AG20443 (cell line): ENCODE measurements around the gene CSHL1.
"Not testable (repeated sequence)": the region's sequence is repeated elsewhere in the genome, so short reads cannot be mapped to it uniquely, and the experiment has no call there.

ENCODE experiments used
- DNase-seq: peaks from one replicate; pipeline ENCODE4 v3.0.0; 2012; ENCODE audit warnings: low spot score, mixed read lengths

The CSHL1 gene

DNA sequence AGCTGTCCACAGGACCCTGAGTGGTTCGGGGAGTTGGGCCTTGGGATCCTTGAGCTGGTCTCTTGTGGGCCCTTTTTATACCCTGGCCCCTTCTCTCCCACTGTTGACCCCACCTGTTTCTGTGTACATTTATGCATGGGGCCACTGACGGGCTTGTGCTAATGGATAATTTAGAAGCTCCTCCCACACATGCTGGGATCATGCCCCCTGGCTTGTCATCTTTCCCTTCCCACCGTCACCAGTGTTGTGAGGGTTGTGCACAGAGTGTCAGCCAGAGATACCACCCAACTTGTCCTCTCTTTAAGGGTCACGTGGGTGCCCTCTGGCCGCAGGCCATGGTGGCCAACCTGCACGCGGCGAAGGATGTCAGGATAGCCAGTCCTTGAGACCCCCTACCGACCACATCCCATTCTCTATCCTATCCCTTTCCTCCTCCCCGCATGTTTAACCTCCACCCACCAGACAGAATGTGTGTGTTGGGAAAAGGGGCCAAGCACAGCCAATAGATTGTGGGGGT, 7.8 kb upstream of the CSHL1 start, which contains the start of gene GH1:
Gene GH1, minus strand, starts transcription at position 51 of the 517 bp plus-strand sequence. CDS start 63 bp downstream, outside the sequence.
- peak; percentile 3 for DNase-seq

DNA sequence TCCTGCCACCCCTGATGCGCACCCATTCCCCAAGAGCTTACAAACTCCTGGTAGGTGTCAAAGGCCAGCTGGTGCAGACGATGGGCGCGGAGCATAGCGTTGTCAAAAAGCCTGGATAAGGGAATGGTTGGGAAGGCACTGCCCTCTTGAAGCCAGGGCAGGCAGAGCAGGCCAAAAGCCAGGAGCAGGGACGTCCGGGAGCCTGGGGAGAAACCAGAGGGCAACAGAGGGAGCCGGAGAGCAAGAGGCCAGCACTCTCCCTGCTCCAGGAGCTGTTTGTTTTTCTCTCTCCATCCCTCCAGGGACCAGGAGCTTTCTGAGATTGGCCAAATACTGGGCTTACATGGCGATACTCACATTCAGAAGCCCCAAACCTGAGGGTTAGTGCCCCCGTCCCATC, 7.2 kb upstream of the CSHL1 start:
- peak; percentile 10 for DNase-seq

DNA sequence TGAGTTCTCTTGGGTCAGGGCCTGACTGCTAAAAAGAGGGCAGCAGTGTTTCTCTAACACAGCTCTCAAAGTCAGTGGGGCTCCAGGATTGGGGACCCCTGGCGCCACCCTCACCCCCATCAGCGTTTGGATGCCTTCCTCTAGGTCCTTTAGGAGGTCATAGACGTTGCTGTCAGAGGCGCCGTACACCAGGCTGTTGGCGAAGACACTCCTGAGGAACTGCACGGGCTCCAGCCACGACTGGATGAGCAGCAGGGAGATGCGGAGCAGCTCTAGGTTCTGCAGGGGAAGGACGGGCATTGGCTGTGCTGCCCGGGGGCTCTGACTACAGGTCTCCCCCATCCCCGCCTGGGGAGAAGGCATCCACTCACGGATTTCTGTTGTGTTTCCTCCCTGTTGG, 6.6 kb upstream of the CSHL1 start:
- peak; percentile 3 for DNase-seq

DNA sequence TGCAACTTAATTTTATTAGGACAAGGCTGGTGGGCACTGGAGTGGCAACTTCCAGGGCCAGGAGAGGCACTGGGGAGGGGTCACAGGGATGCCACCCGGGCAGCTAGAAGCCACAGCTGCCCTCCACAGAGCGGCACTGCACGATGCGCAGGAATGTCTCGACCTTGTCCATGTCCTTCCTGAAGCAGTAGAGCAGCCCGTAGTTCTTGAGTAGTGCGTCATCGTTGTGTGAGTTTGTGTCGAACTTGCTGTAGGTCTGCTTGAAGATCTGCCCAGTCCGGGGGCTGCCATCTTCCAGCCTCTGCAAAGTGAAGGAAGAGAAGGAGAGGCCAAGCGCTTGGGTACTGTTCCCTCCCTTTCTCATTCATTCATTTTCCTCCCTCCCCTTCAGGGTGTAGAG, 6.1 kb upstream of the CSHL1 start:
- DNase-seq: not testable (repeated sequence)

DNA sequence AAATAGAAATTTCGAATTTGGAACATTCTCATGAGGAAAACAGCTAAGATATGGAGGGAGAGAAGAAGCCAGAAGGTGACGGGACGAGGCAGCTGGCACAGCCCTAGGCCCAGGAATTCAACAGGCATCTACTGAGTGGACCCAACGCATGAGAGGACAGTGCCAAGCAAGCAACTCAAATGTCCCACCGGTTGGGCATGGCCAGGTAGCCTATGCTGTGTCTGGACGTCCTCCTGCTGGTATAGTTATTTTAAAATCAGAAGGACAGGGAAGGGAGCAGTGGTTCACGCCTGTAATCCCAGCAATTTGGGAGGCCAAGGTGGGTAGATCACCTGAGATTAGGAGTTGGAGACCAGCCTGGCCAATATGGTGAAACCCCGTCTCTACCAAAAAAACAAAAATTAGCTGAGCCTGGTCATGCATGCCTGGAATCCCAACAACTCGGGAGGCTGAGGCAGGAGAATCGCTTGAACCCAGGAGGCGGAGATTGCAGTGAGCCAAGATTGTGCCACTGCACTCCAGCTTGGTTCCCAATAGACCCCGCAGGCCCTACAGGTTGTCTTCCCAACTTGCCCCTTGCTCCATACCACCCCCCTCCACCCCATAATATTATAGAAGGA, 5.6 kb upstream of the CSHL1 start:
- no peak for DNase-seq

DNA sequence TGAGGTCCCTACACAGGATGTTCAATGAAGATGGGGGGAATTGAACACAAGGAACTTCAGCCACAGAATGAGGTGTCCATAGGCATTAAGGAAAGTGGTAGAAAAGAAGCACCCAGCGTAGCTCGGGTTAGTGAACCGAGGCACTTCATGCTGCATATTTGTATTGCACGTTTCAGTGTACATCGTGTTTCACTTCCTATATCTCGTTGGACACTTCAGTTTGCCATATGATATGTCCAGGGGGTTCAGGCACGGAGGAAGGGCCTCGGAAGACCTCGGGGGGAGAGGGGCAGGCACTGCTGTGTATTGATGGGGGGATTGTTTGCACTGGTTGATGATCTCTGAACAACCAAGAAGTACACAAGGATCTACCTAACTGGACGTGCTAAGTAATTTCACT, 4.7 kb upstream of the CSHL1 start:
- not testable (repeated sequence) for DNase-seq

DNA sequence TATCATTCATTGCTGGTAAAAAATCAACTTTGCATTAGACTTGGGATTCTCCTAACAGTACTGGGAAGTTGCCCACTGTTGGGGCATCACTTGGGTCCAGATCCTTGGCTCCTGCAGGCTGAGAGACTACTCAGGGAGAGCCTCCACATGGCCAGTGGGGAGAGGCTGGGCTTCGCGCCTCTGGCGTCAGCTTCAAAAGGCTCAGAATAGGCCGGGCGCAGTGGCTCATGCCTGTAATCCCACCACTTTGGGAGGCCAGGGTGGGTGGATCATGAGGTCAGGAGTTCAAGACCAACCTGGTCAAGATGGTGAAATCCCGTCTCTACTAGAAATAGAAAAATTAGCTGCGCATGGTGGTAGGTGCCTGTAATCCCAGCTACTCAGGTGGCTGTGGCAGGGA, 3.4 kb upstream of the CSHL1 start:
- DNase-seq: no peak

DNA sequence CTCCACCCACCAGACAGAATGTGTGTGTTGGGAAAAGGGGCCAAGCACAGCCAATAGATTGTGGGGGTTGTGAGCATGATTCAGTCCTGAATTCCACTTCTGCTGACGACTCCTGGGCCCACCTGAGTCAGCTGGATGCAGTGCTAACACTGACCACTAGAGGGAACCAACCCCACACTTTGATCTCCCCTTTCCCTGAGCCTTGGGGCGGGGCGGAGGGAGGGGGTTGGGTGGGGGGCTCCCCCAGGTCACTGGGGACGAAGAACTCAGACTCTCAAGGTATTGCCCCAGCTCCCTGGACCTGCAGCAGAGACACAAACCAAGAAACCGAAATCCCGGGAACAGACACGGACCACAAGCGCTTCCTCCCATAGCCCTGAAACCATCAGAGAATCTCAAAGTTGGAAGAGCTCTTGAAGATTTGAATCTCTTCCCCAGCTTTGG, 621 bp upstream of the CSHL1 start:
- peak; percentile 73 for DNase-seq

DNA sequence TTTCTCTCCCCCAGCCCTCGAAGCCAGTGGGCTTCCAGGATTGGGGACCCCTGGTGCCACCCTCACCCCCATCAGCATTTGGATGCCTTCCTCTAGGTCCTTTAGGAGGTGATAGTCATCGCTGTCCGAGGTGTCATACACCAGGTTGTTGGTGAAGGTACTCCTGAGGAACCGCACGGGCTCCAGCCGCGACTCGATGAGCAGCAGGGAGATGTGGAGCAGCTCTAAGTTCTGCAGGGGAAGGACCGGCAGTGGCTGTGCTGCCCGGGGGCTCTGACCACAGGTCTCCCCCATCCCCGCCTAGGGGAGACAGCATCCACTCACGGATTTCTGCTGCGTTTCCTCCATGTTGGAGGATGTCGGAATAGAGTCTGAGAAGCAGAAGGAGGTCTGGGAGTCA, 962 bp downstream of the CSHL1 start:
- DNase-seq: no peak

DNA sequence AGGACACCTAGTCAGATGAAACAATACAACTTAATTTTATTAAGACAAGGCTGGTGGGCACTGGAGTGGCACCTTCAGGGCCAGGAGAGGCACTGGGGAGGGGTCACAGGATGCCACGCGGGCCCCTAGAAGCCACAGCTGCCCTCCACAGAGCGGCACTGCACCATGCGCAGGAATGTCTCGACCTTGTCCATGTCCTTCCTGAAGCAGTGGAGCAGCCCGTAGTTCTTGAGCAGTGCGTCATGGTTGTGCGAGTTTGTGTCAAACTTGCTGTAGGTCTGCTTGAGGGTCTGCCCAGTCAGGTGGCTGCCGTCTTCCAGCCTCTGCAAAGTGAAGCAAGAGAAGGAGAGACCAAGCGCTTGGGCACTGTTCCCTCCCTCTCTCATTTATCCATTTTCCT, 1.5 kb downstream of the CSHL1 start:
- DNase-seq: not testable (repeated sequence)

DNA sequence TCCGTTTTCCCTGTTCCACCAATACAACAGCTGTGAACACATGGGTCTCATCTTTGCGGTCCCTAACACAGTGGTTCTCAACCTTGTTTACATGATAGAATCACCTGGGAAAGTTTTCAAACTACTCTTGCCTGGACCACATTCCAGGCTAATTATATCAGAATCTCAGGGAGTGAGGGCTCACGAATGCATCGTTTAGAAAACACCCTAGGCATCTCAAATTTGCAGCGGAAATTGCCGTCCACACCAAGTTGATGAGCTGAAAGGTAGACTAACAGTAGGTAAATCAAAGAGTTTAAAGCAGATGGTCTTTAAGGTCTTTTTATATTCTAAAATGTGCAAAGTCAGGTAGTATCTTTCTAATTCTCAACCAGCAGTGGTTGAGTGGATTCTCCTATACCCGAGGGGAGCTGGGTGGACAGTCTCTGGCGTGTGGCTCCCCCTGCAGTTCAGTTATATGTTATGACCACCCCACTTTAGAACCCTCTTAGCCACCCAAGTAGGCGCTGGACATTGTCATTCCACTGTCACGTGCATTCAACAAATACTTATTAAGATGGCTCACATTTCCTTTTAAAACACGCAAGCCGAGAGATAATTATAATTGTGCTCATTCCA, 3.8 kb downstream of the CSHL1 start:
- DNase-seq: peak; percentile 16

DNA sequence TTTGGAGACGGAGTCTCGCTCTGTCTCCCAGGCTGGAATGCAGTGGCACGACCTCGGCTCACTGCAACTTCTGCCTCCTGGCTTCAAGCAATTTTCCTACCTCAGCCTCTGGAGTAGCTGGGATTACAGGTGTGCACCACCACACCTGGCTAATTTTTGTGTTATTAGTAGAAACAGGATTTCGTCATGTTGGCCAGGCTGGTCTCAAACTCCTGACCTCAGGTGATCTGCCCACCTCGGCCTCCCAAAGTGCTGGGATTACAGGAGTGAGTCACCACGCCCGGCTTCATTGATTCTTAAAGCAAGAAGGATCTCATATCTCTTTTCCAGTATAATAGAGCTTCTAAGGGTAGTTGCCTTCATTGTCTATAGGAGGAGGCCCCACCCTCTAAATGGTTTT, 6.3 kb downstream of the CSHL1 start:
- DNase-seq: not testable (repeated sequence)

DNA sequence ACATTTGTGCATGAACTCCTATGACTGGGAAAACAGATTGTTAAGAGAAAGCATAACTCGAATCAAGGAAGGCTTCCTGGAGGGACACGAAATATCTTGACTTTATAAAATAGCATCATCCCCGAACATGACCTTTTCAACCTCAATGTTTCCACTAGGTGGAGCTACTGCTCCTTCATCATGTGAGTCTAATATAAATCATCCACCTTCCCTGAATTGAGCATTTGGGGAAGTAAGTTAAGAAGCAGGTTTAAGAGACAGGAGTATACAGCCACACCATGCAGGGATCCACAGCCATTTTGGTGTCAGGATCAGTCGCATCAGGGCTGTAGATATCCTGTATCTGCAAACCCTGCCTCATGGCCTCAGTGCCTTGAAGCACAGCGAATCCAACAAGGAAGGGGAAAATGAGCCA, 7.3 kb downstream of the CSHL1 start:
- not testable (repeated sequence) for DNase-seq

DNA sequence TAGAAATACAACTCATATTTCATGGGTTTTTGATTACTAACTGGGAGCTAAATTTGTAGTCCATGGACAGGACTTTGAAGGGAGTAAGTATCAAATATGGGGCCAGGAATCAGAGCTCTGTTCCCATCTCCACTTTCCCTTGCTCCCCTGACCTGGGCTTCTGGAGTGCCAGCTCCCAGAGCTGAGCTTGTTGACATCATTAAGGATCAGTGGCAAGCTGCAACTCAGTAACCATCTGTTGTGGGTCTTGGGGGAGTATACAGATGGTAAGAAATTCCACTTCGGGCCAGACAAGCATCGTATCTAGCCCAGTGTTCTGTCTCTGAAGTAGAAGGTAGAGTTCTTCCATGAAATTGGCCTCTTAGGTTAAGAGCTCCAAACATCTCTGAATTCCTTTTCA, 9.1 kb downstream of the CSHL1 start:
- DNase-seq: not testable (repeated sequence)

DNA sequence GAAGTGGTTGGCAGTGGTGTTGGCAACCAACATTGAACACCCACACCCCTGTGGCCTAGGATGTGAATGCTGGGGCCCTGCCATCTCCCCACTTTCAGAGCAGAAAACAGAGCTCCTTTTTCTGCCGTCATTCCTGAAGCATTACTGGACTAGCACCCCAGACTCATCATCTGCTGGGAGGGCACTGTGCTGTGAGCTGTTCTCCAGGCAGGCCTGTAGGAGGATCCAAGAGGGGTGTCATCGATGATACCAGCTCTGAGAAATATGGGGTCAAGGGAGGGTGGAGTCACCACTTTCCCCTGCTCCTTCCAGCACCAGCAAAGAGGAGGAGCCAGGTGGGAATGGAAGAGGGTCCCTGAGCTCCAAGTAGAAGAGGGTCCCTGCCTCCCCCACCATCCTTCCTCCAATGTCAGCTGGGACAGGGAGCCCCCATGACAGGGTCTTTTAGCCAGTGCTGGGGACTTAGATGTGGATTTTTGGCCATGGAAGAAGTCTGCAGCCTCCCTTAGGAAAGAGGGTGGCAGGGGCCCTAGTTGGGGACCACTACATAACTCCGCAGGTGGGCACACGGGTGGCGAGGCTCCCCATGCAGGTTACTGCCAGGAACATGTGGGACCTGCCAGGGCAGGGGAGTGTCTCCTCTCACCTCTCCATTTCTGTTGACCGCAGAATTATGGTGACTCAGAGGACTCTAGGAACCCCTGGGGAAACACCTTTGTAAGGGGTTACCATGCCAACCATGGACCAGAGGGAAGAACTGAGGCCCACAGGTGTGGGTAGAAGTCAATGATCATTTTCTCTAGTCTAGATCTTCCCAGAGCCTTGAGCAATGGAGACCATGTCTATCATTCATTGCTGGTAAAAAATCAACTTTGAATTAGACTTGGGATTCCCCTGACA, 11.9 kb downstream of the CSHL1 start:
- DNase-seq: not testable (repeated sequence)

DNA sequence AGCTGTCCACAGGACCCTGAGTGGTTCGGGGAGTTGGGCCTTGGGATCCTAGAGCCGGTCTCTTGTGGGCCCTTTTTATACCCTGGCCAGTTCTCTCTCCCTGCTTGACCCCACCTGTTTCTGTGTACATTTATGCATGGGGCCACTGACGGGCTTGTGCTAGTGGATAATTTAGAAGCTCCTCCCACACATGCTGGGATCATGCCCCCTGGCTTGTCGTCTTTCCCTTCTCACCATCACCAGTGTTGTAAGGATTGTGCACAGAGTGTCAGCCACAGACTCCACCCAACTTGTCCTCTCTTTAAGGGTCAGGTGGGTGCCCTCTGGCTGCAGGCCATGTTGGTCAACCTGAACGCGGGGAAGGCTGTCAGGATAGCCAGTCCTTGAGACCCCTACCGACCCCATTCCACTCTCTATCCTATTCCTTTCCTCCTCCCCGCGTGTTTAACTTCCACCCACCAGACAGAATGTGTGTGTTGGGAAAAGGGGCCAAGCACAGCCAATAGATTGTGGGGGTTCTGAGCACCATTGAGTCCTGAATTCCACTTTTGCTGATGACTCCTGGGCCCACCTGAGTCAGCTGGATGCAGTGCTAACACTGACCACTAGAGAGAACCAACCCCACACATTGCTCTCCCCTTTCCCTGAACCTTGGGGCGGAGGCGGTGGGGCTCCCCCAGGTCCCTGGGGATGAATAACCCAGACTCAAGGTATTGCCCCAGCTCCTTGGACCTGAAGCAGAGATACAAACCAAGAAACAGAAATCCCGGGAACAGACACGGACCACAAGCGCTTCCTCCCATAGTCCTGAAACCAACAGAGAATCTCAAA, 14.3 kb downstream of the CSHL1 start, which contains the start of gene CSH1:
Gene CSH1, minus strand, starts transcription at position 51 of the 831 bp plus-strand sequence. CDS start 63 bp downstream, outside the sequence.
- not testable (repeated sequence) for DNase-seq

DNA sequence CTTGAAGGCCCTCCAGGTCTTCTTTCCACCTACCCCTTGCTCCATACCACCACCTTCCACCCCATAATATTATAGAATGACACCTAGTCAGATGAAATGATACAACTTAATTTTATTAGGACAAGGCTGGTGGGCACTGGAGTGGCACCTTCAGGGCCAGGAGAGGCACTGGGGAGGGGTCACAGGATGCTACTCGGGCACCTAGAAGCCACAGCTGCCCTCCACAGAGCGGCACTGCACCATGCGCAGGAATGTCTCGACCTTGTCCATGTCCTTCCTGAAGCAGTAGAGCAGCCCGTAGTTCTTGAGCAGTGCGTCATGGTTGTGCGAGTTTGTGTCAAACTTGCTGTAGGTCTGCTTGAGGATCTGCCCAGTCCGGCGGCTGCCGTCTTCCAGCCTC, 16.2 kb downstream of the CSHL1 start:
- not testable (repeated sequence) for DNase-seq

DNA sequence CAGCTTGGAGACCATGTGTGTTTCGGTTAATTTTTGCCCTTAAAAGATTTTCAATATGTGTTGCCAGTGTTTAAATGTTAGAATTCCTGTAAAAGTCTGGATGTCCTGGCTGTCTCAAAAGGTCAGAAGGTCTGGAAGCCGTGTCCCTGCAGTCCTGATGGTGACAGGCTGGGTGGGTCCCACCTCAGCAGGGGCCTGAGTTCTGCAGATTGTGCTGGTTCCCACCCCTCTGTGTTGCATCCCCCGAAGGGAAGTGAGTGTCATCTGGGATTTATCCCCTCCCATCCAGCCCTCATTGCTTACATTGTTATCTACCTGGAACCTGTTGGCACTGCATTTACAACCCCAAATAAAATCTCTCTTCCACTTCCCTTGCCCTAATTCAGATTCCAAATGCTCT, 17.0 kb downstream of the CSHL1 start:
- DNase-seq: not testable (repeated sequence)

DNA sequence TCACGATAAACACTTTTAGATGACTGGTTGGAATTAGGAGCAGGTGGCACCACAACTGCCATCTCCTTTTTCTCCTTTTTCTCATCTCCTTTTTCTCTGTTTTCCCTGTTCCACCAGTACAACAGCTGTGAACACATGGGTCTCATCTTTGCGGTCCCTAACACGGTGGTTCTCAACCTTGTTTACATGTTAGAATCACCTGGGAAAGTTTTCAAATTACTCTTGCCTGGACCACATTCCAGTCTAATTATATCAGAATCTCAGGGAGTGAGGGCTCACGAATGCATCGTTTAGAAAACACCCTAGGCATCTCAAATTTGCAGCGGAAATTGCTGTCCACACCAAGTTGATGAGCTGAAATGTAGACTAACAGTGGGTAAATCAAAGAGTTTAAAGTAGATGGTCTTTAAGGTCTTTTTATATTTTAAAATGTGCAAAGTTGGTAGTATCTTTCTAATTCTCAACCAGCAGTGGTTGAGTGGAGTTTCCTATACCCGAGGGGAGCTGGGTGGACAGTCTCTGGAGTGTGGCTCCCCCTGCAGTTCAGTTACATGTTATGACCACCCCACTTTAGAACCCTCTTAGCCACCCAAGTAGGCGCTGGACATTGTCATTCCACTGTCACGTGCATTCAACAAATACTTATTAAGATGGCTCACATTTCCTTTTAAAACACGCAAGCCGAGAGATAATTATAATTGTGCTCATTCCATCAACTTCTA, 18.6 kb downstream of the CSHL1 start:
- not testable (repeated sequence) for DNase-seq

DNA sequence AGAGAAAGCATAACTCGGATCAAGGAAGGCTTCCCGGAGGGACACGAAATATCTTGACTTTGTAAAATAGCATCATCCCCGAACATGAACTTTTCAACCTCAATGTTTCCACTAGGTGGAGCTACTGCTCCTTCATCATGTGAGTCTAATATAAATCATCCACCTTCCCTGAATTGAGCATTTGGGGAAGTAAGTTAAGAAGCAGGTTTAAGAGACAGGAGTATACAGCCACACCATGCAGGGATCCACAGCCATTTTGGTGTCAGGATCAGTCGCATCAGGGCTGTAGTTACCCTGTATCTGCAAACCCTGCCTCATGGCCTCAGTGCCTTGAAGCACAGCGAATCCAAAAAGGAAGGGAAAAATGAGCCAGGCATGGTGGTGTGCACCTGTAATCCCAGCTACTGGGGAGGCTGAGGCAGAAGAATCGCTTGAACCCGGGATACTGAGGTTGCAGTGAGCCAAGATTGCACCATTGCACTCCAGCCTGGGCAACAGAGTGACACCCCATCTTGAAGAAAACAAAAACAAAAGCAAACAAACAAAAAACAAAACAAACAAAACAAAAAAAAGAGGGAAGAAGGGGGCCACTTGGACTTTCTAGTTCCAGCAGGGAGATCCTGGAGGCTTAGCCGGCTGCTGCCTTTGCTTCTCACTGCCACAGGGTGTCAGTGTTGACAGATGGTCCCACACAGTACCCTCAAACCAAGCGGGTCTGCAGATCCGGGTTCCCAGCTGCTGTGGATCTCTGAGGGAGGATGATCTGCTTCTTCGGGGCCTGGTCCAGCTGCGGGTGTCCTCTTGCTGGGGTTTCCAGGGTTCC, 21.8 kb downstream of the CSHL1 start:
- DNase-seq: peak; percentile 25
